CD4-positive, alpha-beta T cell treated with Interleukin-17A for 4 hours (primary cell): ENCODE measurements around the gene KAT7.

Source experiments
- DNase-seq: peaks from one replicate; pipeline ENCODE4 v3.0.0-alpha.2; 2020; ENCODE audit warnings: mixed read lengths

Gene KAT7

DNA sequence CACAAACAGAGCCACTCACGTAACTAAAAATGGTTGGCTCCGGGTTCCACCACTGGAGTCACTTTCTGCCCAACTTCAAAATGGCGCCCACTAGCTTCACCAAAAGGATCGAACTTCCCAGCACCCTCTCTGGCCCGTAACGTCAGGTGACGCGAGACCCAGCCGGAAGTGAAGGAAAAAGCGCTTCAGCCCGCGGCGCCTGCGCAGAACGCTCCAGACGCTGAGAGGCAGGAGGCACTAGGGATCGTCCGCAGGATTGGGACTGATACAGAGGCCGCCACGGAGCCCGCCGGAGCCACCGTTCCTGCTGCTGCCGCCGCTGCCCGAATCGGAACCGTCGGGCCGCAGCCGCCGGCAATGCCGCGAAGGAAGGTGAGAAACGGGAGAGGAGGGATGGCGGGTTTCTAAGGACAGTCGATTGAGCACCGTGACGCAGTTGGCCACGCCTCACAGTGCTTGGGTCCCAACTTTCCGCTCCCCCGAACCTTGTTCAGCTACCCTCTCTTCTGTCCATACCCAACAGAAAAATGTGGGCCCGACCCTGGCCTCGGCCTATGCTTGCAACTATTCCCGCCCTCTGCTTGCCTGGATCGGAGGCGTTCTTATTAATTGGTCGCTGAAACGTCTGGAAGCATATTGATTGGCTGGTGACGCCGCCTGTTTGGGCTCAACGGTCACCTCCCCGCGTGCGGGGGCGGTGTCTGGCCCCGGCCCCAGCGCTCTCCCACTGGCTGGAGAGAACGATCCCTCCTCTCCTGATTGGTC is at the start of gene KAT7:
KAT7 (plus strand) TSS at position 204 of the 765 bp plus-strand sequence; CDS start at position 358, 154 bp downstream.
- DNase-seq = peak; percentile 98

DNA sequence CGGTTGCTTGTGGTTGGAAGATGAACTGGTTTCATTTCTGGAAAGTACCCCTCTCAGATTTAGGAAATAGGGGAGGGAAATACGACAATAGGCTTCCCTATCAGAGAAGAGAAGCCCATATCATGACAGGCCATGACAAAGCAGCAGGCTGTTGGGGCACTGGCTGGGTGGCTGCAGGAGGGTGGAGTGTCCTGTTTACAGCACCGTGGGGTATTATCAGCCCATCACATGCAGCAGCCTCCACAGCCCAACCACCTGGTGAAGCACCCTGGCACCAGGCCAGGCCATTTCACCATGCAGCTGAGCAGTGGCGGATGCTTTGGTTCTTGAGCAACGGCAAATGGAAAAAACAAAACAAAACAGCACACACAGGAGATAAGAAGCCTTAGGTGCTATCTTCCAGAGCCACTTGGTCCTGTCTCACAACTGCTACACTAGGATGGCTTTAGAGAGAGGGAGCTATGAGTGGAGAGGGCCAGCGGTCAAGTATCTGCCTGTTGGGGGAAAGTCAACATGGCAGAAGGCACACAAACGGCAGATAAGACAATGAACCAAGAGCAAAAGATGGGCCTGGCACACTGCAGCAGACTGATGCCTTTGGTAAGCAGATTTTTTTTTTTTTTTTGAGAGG is 48.7 kb upstream of the KAT7 start:
- DNase-seq = peak; percentile 98

DNA sequence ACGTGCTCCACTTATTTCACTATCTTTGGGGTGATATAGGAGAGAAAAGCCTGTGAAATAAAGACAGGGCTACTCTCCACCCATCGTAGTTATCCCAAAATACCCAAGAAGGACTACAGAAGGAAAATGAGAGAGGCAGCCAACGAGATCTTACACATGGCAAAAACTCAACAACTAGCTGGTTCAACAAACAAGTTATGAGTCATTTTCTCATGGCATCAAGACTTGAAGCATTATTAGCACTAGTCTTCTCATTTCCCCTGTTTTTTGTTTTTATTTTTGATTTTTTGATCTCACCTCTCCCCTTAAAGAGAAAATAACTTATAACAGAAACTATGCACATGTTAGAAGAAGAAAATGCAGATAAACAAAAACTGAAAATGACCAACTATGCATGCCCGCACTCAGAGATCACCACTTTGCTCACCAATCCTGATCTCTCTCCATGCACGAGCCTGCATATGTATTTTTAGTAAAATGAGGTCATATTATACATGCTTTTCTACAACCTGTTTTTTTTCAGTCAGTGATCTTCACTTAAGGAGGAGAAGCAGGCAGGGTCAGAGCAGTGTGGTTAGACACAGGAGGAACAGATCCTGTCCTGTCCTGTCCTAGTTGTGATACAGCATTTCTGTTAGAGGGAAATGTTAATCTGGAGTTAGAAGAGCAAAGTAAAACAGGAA is 47.3 kb upstream of the KAT7 start:
- DNase-seq = no peak

DNA sequence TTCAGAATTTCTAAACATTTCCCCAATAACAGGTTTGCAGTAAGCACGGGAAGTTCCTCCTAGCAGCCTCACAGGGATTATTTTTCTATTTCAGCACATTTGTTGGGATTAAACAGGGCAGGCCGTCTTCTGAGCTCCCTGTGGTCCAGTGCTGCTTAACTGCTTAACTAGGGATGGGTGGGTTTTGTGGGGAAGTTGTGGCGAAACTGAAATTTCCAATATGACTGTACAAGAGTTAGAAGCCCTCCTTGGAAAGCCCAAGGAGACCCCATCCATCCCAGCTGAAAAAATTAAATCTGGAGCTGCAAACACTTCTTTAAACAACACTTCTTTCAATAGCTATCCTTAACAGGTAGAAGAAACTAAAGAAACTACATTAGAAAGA is 46.8 kb upstream of the KAT7 start:
- DNase-seq = no peak

DNA sequence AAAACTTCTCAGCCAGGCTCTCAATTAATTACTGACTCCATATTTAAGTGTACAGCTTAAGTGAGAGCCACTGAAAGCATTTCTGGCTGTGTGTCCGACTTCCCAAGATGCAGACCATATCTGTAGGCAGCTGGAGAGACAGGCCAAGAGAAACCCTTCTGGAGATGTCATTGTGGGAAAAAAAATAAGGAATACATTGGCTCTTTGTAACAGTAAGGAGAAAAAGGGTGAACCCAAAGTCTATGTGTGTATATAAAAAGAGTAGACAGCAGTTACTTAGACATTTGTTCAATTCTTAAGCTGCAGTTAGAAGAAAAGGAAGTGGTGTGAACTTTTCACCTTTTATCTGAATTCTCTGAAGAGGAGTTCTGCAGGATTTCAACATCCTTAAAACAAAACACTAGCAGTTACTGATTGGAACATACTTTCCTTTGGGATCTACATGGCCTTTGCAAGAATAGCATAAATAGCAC is 46.3 kb upstream of the KAT7 start:
- DNase-seq = no peak

DNA sequence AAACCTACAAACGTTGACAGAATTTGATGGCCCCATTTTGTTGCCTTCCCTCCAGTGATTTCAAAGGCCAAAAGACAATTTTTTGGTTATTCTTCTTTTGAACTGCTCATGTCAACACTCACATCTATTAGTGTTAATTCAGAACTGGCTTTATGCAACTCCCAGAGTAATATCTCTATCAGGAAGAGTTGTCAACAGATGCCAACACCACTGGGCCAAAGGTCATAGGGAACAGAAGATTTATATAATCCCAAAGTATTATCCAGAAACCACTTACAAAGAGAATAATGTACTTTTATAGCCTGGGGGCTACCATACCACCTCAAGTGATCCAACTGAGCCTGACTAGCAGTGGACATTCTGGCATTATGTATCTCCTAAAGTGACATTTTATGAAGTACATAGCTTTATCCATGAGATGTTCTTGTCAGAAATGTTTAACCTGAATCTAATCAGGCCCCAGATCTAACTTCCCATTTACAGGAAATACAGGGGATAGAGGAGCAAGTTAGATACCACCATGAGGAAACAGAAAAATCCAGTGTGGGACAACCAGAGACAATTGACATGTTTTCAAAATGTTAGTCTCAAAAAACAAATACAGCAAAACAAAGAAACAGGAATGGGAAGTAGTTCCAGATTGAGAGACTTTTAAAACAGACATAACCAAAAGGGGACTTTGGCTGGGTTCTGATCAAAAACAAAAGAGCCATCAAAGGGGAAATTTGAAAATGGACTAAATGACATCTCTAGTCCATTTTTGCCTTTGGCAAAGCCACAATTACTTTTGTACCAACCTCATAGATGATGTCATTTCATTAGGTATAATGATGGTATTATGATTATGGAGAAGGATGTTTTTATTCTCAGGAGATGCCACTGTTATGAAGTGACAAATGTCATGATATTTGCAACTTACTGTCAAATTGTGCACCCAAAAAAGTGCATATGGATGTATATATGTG is 43.0 kb upstream of the KAT7 start:
- no peak for DNase-seq

DNA sequence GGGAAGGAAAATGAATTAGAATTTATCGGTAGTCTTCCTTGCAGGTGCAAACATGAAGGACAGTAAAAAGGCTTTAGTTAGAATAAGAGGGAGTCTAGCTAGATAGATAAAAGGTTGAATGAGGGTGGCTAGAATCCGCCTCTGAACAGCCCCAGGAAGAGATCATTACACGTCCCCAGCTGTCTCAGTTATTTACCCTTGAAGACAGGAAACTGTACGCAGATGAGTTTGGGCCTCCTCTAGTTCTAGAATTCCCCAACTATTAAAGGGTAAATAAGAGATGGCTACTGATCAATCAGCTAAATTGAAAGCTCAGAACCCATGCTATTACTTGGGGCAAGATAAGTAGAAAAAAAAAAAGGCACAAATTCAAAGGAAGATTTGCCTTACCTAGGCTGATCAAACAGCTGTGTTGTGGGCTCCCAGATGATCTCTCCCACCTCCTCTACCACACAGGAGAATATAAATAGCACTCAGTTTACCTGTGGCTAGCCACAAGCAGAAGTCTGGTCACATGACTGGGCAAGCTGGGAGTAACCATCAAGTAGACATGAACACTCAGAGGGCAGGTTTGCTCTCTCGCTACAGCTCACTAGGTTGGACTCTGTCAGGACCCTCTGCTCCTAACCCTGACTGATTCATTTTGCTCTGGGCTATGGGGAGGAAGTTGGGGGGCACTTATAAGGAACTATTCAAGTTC is 41.5 kb upstream of the KAT7 start:
- DNase-seq = peak; percentile 52

DNA sequence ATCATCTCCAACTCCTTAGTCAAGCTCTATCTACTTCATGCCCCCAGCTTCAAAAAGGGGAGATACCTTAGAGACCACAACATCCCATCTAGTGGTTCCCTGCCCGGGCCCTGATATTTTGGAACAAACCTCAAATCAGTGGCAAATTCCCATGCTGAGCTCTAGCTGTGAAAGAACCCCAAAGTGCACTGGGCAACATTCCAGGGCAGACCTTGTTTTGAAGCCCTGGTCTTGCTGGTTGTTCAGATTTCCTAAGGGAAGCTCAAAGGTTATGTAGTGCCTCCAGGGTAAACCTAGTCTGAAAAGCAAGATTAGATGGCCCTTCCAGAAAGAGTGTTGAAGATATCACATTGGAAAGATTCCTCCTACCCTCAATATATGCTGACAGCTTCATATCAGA is 40.8 kb upstream of the KAT7 start:
- DNase-seq = no peak

DNA sequence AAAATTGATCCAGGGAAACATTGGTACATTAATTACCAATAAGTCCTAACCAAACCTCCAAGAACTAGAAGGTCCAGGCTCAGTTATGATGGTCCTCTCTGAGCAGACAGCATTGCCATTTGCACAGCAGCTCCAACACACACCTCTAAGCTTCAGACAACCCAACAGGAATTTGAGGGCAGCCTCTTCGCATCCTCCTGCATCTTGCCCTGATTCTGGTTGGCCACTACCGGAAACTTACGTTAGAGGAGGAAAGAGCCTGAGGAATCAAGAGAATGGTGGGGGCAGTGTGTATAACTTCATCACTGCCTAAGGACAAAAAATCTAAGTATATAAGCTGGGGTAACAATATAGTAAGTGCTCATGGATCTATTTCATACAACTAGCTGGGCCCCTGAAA is 40.3 kb upstream of the KAT7 start:
- peak; percentile 49 for DNase-seq

DNA sequence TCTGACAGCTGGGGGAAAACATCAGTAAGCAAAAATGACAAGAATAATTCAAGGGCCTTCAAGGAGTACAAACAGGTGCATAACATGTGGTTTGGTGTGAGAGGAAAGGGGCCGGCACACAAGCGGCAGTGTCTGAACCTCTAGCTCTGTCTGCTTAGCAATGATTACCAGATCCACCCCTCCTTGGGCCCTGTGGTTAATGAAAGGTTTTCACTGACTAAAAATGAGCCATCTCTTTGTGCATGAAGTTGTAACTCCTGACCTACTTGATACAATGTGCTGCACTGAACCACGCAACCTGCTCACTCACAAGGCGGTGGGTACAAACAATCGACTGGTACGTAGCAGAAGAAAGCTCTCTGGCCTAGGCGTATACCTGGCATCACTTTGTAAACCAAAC is 39.7 kb upstream of the KAT7 start:
- peak; percentile 71 for DNase-seq

DNA sequence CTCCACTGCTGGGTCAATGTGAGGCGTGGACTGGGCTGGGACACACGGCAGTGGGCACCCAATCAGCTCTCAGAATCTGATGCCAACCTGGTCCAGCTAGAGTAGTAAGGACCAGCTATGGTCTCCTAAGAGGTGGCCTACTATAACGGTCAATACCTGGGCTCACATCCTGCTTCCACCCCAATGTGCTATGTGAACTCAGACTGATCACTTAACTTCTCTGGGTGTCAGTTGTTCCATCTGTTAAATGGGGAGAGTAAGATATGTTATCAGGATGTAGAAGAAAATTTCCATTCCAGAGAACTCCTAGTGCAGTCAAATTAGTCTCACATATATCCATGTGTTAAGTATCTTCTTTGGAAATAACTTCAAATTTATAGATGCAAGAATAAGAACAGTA is 38.8 kb upstream of the KAT7 start:
- no peak for DNase-seq

DNA sequence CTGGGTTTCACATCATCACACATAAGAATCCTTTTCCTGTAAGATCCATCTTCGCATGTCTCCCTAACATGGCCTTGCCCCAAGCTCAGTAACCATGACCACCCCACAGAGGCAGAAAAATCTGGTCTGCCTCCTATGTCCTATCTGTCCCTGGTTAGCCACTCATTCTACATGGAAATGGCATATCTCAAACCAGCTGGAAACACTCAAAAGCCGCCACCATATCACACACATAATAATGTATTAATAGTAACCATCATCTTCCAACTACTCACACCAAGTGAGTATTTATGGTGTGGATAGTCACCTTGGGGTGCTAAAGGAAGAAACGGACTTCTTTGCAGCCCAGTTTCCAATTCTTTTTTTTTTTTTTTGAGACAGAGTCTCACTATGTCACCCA is 36.0 kb upstream of the KAT7 start:
- DNase-seq = no peak

DNA sequence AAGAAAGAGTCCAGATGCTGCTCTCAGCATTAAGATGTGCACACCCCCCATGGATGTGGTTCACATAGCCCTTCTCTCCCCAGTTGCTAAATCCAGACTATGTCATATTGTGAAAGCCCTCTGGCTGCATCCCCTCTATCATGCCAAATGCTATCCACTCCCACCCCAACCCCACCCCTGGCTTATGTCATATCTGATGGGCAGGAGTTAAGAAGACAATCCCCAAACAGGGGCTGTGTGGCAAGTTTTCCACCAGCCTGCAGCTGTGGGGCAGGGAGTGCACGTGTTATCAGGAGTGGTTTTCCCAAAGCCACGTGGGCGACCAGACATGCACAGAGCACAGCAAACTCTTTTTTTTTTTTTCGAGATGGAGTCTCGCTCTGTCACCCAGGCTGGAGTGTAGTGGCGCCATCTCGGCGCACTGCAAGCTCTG is 34.5 kb upstream of the KAT7 start:
- DNase-seq = no peak

DNA sequence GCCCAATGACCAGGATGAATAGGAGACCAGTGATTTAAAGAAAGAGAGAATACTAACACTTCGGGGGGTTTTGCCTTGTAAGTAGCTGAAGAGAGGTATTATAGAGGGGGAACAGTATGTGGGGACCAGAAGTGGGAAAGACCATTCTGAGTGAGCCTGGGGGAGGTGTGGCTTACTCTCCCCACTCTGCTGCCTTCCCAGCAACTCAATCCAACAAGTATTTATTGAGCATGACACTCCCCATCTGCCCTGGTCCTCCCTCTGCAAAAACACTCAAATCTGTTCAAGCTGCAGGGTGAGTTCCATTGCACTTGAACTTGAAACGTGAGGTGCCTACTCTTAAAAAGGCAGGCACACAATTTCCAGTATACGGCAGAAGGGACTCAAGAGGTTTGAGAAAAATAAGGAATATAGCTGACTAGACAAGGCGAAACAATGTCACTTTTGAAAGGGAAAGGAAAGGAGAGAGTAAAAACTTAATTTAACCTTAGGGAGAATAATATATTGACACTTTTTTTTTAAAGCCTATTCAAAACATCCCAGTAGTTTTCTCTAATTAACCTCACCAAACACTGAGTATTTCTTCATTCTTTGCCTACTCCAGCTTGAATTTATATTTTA is 32.7 kb upstream of the KAT7 start:
- DNase-seq = no peak

DNA sequence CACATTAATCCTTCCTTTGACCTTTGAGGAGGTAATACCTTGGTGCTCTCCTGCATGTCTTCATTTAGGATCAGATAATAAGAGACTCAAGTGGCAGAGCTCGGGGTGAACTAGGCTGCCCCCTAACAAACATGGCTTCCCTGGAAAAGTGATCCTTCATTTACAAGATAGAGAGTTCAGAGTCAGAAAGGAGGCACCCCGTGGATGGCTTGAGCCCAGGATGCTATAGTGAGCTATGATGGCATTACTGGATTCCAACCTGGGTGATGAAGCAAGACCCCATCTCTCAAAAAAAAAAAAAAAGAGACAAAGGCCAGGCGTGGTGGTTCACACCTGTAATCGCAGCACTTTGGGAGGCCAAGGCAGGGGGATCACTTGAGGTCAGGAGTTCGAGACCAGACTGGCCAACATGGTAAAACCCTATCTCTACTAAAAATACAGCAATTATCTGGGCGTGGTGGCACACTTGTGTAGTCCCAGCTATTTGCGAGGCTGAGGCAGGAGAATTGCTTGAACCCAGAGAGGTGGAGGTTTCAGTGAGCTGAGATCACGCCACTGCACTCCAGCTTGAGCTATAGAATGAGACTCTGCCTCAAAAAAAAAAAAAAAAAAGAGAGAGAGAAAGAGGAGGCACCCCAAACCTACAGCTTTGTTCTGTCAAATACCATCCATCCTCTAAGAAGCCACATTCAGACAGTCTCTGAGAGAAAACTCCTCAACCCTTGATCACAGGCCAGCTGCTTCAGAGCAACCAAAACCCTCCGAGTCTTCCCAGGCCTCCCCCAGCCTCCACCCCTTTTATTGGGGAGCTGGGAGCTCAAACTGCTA is 31.9 kb upstream of the KAT7 start:
- no peak for DNase-seq

DNA sequence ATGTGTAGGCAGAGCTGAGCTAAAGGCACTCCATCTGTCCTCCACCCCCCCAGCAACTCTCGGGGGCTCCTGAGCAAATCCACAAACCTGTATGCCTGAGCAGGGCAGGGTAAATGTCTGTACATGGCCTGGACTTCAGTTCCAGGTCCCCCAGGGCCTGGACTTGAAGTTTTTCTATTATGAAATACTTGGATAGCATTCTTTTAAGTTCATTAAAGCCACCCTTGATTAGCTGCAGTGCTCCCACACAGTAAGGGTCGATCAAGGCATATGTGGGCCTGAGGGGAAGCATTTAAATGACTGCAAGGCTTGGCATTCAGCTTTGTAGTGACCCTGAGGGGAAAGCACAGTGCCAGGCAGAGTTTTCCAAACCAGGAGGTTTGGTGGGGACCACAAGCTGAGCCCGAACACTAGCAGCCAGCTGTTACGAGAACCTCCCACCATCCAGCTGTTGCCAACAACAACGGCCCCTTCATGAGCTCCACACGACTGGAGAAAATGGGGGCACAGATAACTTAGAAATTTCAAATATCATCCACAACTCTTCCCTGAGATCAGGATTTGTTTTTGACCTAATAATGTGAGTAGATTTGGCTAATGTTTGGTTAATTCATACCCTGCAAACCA is 31.2 kb upstream of the KAT7 start:
- no peak for DNase-seq

DNA sequence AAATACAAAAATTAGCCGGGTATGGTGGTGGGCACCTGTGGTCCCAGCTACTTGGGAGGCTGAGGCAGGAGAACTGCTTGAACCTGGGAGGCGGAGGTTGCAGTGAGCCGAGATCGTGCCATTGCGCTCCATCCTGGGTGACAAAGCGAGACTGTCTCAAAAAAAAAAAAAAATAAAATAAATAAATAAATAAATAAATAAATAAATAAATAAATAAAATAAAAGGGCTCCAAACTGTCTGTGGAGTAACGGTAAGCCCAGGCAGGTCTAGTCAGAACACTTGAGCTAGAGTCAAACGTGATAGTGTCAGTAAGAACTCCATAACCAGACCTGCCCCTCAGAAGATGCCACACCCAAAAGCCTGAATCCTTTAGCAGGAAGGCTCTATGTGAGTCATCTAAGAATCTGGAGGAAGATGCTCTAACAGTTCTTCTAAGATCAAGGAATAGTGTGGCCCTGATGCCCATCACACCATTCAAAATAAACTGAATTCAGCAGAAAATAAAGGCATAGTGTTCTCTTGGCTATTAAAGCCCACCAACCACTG is 29.9 kb upstream of the KAT7 start:
- peak; percentile 33 for DNase-seq

DNA sequence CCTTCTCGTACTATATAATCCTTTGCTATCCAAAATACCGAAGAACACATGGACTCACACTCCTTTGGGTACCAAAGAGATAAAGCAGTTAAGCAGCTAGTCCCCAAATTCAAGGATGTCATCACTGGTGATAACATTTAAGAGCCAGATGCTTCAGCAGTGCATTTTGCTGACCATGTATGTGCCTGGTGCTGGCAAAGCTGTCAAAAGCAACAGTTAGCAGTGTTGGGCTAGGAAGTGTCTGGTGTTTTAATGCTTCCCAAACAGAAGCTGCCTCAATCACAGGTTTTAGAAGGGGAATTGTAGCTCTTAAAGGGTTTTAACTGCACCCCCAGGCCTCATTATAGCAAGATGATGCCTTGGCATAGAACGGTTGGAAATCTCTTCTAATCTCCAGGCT is 29.3 kb upstream of the KAT7 start:
- no peak for DNase-seq

DNA sequence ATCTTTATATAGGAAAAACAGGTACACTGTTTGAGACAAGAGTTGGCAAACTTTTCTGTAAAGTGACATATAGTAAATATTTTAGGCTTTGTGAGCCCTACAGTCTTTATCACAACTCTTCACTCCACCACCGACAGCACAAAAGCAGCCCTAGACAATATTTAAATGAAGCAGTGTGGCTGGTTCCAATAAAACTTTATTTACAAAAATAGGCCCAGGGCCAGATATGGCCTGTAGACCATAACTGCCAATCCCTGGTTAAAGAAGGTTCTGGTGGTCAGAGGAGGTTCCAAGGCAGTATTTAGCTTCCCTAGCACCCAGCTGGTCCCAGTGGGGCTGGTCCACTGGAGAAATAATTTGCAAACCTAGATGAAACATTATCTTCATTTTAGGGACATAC is 28.2 kb upstream of the KAT7 start:
- DNase-seq = no peak
